ENCODE data around the gene IFITM2.
"Not testable (repeated sequence)": the region's sequence is repeated elsewhere in the genome, so short reads cannot be mapped to it uniquely, and the experiment has no call there.

The IFITM2 gene

GRCh38 chr11:293852-294661, 13.6 kb upstream of the IFITM2 start:
- DNase-seq, result no peak

- no peak for DNase-seq
These were observed 12.8 kb upstream of the IFITM2 start for GRCh38 chr11:294780-295179.

DNA sequence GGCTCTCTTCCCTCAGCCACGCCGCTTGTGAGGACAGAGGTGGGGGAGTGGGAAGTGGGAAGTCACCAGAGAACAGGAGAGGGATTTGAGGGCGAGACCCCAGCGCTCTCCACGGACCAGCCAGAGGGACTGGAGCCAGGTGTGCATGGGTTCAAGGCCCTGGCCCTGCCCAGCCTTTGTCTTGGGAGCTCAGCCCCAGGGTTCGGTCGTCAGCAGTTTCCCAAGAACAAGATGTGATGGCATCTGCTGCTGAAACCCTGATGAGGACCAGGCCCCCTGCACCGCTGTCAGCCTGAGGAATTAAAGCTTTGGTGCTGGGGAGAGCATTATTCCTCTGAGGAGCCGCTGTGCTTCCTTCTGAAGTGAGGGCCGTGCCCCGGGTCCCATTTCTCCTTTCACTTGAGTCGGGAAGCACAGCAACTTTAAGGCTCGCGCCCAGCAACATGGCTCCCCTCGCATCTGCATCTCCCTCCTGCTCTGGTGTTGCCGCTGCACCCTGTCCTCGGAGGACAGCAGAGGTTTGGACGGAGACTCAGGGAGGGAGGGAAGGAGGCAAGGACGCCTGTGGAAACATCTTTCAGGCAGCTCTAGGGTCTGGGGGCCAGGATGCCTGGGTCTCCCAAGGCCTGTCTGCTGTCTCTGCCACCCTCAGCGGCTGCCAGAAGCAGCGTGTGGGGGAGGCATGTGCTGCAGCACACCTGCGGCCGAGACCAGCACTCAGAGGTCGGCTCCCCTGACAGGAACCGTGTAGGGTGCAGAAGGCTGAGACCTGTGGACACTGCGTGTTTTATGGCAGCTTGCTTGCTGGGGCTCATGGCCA, 12.1 kb upstream of the IFITM2 start:
- no peak for DNase-seq

DNA sequence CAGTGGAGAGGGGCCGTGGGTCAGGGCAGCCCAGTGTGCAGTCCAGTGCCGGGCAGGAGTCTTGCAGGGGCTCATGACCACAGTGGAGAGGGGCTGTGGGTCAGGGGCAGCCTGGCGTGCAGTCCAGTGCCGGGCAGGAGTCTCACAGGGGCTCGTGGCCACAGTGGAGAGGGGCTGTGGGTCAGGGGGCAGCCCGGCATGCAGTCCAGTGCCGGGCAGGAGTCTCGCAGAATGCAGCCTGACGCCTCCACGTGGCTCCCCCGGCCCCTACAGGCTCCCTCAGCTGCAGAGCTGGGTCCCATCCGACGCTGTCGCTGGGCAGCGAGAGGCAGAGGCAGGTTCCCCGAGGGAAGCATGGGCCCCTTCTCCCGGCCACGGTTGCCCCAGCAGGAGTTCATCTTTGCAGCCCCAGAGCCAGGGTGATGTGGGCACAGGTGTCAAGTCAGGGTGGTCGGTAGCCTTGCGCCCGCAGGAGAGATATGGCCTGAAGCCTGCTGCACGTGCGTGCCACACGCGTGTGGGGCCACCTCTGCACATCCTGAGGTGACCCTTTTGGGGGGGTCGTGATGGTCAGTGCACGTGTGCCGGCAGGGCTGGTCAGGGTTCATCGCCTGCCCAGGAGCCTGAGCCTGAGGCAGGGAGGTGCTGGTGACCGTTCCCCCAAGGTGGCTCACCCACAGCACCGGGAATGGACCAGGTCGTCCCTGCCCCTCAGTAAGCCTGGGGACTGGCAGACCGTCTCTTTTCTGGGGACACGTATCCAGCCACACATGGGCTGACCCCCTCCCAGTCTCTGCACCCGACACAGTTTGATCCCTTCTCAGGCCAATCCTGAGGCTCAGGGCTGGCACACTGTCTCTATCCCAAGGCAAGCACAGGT, 11.2 kb upstream of the IFITM2 start:
- no peak for DNase-seq

DNA sequence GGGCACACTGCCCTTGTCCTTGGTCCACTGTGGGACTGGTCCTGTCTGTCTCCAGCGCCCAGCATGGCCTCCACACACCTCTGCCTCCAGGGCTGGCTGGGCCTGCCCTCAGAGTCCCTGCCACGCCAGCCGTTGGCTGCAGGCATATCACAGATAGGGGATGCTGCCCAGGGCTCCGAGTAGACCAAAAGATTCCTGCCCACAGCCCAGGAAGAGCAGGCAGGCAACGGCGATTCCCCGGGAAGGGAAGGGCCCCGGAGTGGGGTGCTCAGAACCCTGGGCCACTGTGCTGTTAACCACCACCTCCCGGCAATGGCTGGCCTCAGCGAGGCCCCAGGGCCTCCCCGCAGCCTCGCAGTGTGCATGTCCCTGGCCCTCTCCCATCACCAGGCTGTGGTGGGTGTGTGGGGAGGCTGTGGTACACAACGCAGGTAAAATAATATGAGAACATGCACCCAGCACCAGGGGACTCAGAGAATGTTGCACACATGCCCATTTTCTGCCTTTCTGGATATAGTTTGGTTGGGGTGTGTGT, 10.5 kb upstream of the IFITM2 start:
- no peak for DNase-seq

GRCh38 chr11:297586-298405, 9.8 kb upstream of the IFITM2 start:
- no peak for DNase-seq

- DNase-seq, result no peak
These were observed 9.1 kb upstream of the IFITM2 start for GRCh38 chr11:298406-299065.

DNA sequence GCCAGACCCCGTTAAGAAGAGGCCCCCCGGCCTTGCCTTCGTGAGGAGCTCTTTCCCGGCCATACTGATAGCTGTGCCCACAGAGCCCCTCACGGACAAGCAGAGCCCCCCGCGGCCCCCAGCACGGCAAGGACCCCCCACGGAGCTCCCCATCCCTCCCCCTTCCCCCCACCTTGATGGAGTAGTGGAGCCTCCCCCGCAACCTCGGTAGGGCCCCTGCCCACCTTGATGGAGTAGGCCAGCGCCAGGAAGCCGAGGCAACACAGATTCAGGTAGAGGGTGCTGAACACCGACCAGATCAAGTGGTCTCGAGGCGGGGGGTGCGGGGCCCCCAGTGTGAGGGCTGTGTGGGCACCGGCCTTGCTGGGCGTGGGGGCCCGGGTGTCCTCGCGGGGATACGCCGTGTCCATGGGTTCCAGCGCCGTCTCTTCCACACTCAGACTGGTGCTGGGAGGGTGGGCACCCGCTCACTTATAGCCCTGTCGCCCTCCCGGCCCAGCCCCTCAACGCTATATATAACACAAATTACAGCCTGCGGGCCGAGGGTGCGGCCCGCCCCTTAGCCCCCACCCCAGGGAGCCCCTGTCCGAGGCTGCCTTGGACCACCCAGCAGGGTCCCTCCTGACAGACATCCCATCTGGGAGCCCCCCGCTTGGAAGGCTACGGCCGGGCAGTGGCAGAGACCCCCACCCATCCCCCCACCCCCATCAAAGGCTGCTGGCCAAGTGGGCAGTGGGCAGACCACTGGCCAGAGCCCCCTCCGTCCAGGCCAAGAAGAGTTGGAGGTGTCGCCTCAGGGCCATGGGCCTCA, 8.3 kb upstream of the IFITM2 start, which contains the start of gene IFITM5:
IFITM5 (minus strand) TSS at position 446 of the 811 bp plus-strand sequence; CDS start at position 410, 36 bp downstream.
- DNase-seq, result no peak

GRCh38 chr11:299951-300735, 7.5 kb upstream of the IFITM2 start:
- no peak for DNase-seq

DNA sequence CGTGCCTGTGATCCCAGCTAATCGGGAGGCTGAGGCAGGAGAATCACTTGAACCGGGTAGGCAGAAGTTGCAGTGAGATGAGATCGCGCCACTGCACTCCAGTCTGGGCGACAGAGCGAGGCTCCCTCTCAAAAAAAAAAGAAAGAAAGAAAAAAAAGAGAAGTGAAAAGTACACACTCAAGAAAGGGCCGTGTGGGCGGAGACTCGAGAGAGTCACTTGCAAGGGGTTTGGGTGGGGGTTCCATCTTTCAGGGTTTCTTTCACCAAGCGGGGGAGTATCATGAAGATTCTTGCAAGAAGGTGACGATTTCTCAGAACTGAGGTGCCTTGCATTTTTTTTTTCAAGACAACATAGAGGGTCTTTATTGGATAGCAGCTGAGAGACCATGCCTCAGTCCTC, 4.3 kb upstream of the IFITM2 start:
- DNase-seq, result no peak

- no peak for DNase-seq
These were observed 3.5 kb upstream of the IFITM2 start for GRCh38 chr11:304061-304506.

GRCh38 chr11:304915-305843, 2.4 kb upstream of the IFITM2 start:
- DNase-seq, result peak; percentile 55

DNA sequence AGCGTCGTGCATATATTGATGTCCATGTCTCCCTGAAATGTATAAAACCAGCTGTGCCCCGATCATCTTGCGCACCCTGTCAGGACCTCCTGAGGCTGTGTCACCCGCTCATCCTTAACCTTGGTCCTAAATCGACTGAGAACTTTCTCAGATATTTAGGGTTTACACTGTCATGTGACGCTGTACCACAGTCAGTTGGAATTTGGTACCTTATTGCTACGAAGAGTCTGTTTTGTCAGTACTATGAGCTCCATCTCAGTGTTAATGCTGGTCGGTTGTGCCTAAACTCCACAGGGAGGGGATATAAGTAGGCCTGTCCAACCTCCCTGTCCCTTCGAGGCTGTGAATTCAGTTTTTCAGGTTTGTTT, 1.8 kb upstream of the IFITM2 start:
- no peak for DNase-seq

DNA sequence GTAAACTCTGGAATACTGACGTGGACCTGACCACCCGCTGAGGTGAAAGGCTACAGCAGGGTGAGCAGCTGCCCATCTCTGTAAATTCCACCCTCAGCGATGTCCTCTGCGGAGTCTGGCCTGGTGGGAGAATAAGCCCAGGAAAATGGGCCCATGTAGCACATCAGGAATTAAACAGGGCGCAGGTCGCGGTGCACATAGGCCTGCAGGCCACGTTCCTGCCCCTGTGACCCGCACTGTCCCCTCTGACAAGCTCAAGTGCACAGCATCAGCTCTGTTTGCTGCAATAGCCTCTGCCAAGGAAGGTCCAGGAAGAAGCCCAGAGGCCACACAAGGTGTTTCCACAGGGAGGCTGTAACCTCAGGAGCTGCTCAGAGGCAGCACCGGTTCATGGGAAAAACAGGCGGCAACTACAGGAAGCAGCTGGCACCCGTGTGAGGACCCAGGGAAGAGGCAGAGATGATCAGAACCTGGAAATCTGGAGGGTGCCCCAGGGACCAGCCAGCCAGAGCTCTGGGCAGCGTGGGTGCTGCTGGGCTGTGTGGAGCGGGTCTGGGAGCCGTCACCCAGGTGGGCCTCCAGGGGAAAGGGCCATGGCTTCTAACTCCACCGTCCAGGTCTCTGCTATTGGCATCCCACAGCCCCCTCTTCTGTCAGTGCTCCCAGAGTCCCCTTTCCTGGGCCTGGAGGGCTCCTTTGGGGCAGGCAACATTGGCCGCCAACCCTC, 808 bp upstream of the IFITM2 start:
- no peak for DNase-seq

DNA sequence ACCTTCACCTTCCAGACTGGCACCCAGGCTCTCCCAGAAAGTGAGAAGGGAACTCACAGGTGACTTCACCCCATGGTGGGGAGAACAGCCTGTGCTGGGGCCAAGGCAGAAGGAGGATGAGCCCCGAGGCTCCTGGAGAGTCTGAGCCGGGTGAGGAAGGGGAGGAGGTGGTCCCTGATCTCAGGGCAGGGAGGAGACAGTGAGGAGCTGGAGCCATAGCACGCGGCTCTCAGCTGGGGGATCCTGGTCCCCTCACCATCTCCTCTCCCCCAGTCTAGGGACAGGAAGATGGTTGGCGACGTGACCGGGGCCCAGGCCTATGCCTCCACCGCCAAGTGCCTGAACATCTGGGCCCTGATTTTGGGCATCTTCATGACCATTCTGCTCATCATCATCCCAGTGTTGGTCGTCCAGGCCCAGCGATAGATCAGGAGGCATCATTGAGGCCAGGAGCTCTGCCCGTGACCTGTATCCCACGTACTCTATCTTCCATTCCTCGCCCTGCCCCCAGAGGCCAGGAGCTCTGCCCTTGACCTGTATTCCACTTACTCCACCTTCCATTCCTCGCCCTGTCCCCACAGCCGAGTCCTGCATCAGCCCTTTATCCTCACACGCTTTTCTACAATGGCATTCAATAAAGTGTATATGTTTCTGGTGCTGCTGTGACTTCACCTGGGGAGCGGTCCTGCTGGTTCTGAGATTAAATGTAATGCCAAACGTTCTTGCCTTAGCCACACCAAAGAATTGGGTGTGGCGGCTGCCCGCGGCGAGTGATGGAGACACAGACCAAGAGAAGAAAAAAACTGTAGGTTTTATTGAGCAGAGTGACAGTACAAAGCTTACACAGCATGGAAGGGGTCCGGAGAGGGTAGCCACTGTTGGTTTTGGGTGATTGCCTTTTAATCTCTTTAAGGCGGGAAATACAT, 1.4 kb downstream of the IFITM2 start:
- not testable (repeated sequence) for DNase-seq

DNA sequence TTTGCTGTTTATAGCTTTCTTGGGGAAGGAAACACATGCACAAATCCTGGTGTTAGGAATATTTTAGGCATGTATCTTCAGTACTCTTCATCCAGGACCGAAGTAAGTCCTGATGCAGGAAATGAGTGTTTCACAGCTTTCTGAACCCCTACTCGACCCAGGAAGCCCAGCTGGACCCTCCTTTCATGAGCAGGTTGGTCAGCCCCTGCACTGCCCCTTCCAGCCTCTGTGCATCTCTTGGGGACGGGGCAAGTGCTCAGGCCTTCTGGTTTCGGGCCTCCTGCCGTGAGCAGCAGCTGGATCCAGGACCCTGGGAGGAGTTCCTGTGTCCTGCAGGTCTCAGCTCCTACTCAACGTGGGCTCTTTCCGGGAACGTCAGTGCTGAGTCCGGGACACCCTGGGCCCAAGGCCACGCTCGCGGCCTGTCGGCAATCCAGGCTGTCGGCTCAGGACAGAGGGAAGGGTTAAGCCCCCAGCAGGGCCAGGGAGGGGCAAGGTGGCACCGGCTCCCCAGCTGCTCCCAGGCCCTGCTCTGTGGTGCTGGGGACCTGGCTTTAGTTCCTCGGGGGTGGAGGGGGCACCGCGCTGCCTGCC, 2.5 kb downstream of the IFITM2 start:
- DNase-seq, result not testable (repeated sequence)

All from NCI-H146 (cell line).